Esophagus muscularis mucosa (tissue), 4 donors: ENCODE measurements around the gene FRAS1.

ENCODE experiments used
- CTCF ChIP-seq, 3 experiments: fragments of 200-600 bp in 2 of 3; fragments of 450-650 bp in 1 of 3; sonication (generic) in 2 of 3; IDR thresholded peaks; one replicate each; pipeline ENCODE4 v1.5.1; 2017 to 2019; ENCODE audit warnings: antibody characterized with exemption in 3 of 3, mild to moderate bottlenecking in 2 of 3, moderate library complexity in 1 of 3
- EP300 ChIP-seq: sonication (generic); formaldehyde crosslinking; IDR thresholded peaks from one replicate; pipeline ENCODE4 v1.6.1; 2017; ENCODE audit warnings: antibody characterized with exemption
- POLR2A ChIP-seq: fragments of 450-650 bp; IDR thresholded peaks from one replicate; pipeline ENCODE4 v1.6.1; 2017; ENCODE audit warnings: antibody characterized with exemption, moderate library complexity, mild to moderate bottlenecking, low read depth

- no peak for TF ChIP-seq CTCF (IDR thresholded peaks at IDR 0.05)
- no peak for TF ChIP-seq POLR2A
- TF ChIP-seq EP300 = no peak
Measured at GRCh38 chr4:78478523-78478922, 421.4 kb downstream of the FRAS1 start.
